GM23248 (cell line): Measurements from ENCODE around the gene IL1R1.

ENCODE experiments used
- EZH2 ChIP-seq: fragments of 200-600 bp; sonication (generic); IDR thresholded peaks from 2 replicates; pipeline ENCODE4 v1.6.1; 2018; ENCODE audit warnings: antibody characterized with exemption, mild to moderate bottlenecking; ENCODE audit not compliant: insufficient read depth, poor library complexity, severe bottlenecking
- EZH2phosphoT487 ChIP-seq: fragments of 200-600 bp; sonication (generic); IDR thresholded peaks from 2 replicates; pipeline ENCODE4 v1.6.1; 2018; ENCODE audit warnings: antibody characterized with exemption, moderate library complexity, mild to moderate bottlenecking, low read depth; ENCODE audit not compliant: insufficient read depth

GRCh38 chr2:102226171-102226570, 83.6 kb downstream of the IL1R1 start:
- TF ChIP-seq EZH2 (no peak), EZH2phosphoT487 (no peak)
